Left kidney (tissue), 2 donors: Measurements from ENCODE around the gene MEMO1. TPM values are rescaled to one million over a fixed set of nuclear protein-coding genes. Genes with fewer than 3 reads are reported as not detected.
"Not testable (repeated sequence)": the region's sequence is repeated elsewhere in the genome, so short reads cannot be mapped to it uniquely, and the experiment has no call there.

Experiments used
- DNase-seq: peaks from one replicate; pipeline ENCODE4 v3.0.0-alpha.2; 2013
- polyA plus RNA-seq: library from polyadenylated mRNA; unstranded; fragments of 120-200 nt; gene quantifications from one replicate; pipeline ENCODE4 v1.2.1, GENCODE V29; 2013; ENCODE audit not compliant: insufficient read length

MEMO1 gene
- polyA plus RNA-seq, 1 donor = 36.1 TPM

DNA sequence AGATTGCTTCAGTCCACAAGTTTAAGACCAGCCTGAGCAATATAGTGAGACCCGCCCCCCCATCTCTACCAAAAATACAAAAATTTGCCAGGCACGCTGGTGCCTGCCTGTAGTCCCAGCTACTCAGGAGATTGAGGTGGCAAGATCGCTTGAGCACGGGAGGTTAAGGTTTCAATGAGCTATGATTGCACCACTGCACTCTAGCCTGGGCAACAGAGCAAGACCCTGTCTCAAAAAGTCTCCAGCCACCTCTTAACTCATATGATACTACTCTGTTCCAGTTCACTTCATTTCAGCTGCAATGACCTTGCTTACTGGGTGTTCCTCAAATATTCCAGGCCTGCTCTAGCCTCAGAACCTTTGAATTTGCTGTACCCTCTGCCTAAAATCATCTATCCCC, 11.4 kb downstream of the MEMO1 start:
- DNase-seq = no peak

DNA sequence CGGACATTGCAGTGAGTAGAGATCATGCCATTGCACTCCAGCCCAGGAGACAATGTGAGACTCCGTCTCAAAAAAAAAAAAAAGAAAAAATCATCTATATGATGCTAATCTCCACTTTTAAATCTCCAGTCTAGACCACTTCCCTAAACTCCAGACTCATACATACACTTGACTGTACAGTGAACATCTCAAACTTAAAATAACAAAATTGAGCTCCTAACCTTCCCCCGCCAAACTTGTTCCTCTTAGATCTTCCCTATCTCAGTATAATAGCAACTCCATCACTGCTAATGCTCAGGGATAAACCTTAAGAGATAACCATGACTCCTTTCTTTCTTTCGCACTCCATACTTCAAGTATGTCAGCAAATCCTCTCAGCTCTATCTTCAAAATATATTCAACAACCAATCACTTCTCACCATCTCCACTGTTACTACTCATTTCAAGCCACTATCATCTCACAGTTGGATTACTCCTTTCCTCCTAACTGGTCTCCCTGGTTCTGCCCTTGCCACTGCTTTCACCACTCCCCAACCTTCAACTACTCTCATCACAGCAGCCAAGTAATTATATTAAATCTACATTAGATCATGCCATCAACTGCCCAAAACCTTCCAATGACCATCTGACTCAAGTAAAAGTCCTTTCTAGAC, 12.0 kb downstream of the MEMO1 start:
- no peak for DNase-seq

- no peak for DNase-seq
Measured at GRCh38 chr2:31997653-31998052, 13.2 kb downstream of the MEMO1 start.

DNA sequence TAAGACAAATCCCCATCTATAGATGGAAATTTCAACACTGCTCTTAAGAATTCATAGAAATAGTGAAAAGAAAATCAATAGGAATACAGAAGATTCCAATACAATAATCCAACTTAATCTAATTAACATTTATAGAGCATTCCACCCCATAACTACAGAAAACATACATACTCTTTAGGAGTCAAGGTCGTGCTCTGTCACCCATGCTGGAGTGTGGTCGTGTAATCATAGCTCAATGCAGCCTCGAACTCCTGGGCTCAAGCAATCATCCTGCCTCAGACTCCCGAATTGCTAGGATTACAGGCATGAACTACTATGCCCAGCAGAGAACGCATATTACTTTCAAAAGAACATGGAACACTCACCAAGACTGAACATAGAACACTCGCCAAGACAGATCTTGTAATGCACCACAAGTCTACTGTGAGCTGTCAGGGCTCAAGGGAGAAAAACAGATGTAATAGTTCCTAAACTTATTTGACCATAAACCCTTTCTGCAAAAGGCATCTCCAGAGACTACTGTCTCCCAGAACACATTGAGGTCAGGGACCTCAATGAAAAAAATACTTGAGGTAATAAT, 14.1 kb downstream of the MEMO1 start:
- no peak for DNase-seq

DNA sequence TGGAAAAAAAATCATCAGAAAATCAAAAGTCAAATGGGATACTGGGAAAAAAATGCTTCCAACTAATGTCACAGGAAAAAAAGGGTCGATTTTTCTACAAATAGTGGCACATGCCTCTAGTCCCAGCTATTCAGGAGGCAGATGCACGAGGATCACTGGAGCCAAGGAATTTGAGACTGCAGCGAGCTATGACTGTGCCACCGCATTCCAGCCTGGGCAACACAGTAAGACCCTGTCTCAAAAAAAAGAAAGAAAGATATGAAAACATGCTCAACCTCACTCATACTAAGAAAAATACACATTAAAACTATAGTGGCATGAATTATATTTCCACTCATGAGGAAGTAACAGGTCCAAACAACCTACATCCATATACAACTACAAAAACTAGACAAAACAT, 17.9 kb downstream of the MEMO1 start:
- no peak for DNase-seq

DNA sequence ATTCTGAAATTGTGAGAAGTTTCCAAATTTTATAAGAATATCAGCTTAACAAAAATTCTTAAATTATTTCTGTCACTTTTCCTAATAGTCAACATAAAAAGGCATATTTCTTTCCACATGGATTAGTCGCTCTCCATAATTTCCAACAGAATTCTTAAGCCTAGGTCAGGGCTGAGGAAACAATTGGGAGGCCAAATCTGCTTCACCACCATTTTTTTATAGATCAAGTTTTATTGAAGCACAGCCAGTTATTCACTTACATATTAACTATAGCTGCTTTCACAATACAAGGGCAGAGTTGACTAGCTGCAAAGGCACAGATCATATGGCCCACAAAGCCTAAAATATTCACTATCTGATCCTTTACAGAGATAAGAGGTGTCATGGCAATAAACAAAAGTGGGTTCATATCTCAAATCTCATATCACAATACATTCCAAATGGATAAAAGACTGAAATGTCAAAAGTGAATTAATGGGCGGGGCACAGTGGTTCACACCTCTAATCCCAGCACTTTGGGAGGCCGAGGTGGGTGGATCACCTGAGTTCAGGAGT, 18.7 kb downstream of the MEMO1 start:
- DNase-seq = no peak

DNA sequence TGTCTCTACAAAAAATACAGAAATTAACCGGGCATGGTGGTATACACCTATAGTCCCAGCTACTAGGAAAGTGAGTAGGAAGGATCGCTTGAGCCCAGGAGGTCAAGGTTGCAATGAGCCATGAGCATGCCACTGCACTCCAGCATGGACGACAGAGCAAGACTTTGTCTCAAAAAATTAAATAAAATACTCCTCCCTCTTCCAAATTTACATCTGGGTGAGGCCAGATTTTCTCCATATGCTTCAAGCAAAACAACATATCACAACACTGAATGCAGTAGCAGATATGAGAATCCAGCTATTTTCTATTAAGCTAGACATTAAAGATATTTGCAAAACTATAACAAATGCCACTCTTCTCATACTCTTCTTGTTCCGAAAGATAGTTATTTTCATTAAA, 20.9 kb downstream of the MEMO1 start:
- DNase-seq = no peak

DNA sequence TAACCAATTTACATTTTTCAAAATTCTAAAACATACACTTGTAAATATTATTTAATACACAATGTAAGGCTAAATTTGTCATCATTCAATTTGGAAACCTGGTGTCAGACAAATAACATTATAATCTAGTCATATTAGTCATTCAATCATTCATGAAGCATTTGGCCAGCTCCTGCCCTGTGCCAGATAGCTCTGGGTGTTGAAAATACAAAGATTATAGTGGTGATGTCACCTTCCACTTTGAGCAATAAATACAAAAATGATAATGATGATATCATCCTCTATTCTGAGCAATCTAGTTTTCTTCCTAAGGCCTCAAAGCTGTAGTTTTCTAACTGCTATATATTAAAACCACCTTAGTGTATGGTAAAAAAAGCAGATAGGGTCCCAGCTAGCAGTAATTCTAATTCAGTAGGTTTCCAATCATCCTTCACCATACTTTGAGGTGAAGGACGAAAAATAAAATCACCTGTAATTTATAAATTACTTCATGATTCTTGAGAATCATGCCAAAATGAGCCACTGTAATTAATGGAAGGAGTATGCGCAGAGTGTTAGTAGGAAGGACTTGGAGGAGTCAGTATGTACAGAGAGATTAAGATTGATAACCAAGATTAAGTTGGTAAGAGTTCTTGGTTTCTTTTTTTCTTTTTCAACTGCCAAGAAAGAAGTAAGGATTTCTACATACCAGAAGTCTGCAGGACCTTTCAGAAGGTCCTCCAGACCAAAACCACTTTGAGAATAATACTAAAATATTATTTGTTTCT, 23.2 kb downstream of the MEMO1 start:
- no peak for DNase-seq

DNA sequence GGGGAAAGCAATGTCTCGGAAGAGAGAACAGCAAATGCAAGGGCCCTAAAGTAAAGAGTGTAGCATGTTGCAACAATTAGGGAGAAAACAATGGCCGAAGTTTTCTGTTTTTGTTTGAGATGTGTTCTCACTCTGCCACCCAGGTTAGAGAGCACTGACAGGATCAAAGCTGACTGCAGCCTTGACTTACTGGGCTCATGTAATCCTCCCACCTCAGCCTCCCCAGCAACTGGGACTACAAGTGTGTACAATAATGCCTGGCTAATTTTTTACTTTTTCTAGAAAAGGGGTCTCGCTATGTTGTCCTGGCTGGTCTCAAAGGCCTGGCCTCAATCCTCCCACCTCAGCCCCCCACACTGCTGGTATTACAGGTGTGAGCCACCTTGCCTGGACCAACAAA, 23.9 kb downstream of the MEMO1 start:
- DNase-seq = no peak

DNA sequence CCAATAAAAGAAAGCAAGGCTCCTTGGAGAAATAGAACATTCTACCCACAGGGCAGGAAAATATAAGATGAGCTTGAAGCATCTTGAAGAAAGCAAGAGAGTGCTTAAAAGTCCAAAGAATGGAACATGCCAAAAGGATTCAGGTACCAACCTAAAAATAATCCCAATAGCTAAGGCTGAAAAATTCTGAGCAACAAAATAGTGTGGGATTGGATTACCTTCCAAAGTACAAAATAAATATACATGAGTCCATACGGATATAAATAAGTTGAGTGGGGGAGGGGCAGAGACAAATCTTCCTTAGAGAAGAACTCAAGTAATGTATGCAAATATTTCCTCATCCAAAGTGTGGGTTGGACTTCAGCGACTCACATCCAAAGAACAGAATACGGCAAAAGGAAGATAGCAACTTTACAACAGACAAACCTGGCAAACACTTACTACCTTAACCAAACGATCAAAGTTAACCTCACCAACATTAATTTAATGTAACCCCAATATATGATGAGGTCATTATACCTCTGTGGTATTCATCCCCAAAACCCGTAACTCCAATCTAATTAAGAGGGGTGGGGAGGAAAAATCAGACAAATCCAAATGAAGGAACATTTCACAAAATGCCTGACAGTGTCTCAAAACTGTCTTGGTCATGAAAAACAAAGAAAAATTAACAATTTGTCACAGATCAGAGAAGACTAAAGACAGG, 26.9 kb downstream of the MEMO1 start:
- DNase-seq = no peak

GRCh38 chr2:31980674-31981356, 30.0 kb downstream of the MEMO1 start:
- DNase-seq = no peak

DNA sequence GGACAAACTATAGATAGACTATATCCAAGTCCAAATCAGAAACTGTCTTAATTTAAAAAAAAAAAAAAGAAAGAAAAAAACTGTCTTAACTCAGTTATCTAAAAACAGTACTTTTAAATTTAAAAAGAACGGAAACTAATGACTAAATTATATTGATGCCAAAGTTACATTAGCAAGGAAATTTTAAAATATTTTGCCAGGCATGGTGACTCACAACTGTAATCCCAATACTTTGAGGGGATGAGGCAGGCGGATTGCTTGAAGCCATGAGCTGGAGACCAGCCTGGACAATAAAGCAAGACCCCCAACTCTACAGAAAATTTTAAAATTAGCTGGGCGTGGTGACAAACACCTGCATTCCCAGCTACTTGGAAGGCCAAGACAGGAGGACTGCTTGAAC, 30.9 kb downstream of the MEMO1 start:
- DNase-seq = no peak

GRCh38 chr2:31979018-31979417, 31.8 kb downstream of the MEMO1 start:
- DNase-seq = no peak

DNA sequence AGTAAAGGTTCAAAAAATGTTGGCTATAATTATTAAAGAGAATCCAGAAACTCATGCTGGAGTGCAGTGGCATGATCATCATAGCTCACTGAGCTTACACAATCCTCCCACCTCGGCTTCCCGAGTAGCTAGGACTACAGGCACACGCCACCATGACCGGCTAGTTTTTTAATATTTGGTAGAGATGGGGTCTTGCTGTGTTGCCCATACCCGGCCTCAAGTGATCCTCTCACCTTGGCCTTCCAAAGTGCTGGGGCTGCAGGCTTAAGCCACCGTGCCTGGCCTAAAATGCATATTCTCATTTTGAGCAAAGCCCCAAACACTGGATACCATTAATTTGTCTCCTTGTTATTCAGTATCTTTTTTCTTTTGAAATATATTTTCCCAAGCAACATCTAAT, 32.4 kb downstream of the MEMO1 start:
- no peak for DNase-seq

DNA sequence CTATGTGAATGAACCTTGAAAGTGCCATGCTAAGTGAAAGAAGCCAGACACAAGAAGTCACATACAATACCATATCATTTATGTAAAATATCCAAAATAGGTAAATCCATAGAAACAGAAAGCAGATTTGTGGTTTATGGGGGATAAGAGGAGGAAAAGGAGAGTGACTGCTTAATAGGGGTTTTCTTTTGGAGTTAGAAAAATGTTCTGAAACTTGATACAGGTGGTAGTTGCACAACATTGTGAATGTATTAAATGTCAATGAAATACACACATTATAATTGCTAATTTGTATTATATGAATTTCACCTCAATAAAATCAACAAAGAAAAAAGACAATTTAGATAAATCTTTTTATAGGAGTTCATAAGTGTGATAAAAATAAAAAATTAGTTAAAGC, 37.1 kb downstream of the MEMO1 start:
- DNase-seq = no peak

DNA sequence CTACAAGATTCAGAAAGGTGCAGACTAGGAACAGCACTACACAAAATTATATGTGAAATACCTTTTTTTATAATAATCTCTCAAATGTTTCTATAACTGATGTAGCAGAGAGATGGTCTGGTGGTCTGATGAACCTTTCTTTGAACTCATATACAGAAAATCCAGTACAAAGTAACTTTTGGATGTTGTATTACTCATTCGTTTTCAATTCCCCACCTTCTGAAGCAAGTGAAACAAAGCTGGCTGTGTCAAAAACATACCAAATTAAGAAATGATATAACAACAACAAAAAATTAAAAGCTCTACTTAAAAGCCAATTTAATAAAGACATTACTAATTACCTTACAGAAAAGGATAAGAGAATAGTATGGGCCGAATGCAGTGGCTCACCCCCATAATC, 38.7 kb downstream of the MEMO1 start:
- no peak for DNase-seq

- DNase-seq = no peak
Measured at GRCh38 chr2:31969178-31969577, 41.6 kb downstream of the MEMO1 start.

DNA sequence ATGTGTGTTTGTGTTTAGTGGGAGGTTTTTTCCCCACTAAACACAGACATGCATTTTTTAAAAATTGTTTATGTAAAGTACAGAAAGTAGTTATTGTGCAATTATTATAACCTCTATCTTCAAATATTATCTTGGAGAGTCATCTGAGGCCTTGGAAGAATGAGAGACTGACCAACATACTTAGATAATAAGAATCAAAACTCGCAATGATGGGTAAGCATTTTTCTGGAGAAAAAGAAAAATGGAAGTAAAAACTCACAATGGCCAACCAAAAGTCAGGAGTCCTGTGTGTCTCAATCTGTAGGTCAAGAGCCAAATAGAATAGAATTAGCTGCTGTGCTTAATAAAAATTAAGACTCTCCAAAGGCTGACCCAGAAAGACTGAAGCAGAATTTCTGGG, 43.0 kb downstream of the MEMO1 start:
- DNase-seq = no peak

- not testable (repeated sequence) for DNase-seq
Measured at GRCh38 chr2:31966402-31966801, 44.4 kb downstream of the MEMO1 start.

- DNase-seq = no peak
Measured at GRCh38 chr2:31965094-31965493, 45.7 kb downstream of the MEMO1 start.

- no peak for DNase-seq
Measured at GRCh38 chr2:31962757-31963361, 47.9 kb downstream of the MEMO1 start.
